Globus pallidus (tissue), 1 donor: ENCODE measurements around the gene TBC1D10B.
"Not testable (repeated sequence)": the region's sequence is repeated elsewhere in the genome, so short reads cannot be mapped to it uniquely, and the experiment has no call there.

Experiments used
- DNase-seq: peaks from one replicate; pipeline ENCODE4 v3.0.0-alpha.2; 2015; ENCODE audit warnings: low spot score

Gene TBC1D10B

DNA sequence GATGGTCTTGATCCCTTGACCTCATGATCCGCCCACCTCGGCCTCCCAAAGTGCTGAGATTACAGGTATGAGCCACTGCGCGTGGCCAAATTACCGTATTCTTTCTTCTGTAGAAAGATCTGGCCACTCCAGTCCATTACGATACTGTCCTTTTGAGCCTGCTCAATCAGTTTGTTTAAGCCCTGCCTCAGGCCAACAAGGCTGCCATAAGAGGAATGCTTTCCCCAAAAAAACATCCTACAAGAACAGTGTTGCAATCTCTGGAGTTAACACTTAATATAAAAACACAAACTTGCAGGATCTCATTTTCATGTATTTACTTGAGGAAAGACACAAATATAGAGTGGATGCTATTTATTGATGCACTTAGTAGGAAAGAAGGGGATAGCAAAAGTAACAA lies 46.1 kb downstream of the TBC1D10B start:
- not testable (repeated sequence) for DNase-seq

DNA sequence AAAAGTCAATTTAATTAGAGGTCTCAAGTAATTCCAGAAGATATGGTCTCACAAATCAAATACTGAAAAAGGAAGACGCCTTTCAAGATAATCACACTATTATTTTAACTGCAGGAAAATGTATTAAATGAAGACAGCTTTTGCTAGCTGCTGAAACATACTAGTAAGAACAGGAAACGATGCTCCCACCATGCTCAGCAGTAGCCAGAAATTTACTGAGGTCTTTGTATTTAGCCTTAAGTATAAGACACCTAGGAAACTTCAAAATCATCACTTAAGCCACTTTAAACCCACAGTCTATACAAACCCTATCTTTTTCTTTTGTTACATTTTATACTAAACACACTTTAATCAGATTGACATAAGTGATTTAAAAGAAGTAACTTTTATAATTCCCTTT lies 51.6 kb downstream of the TBC1D10B start:
- DNase-seq, result not testable (repeated sequence)

DNA sequence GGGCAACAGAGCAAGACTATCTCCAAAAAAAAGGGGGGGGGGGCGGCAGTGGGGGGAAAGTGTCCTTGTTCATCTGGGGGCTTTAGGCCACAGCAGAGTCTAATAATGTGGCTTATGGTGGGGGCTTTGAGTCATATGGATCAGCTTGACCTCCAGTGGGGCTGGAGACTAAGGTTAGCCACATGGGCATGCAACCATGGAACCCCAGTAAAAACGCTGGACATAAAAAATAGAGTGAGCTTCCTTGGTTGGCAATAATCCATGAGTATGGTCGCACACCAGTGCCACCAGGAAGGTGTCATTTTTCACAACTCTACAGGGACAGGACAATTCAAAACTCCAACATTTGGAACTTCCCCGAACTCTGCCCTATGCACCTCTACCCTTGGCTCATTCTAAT lies 59.4 kb downstream of the TBC1D10B start:
- not testable (repeated sequence) for DNase-seq

DNA sequence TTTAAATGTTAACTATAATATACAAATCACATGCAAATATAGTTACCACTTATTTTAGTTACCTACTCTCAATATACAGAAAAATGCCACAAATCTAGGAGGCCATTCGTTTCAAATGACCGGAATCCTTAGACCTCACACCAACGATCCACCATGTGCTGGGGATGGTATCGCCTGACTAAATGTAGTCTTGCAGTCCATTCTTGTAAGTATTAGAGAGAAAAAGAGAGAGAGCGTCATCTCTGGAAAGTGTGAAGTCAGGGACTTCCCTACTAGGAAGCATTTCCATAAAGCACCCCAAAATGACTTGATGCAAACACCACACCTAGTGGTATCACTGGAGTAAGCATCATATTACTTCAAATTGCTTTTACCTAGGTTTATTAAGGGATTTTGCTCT lies 61.0 kb downstream of the TBC1D10B start:
- not testable (repeated sequence) for DNase-seq
